Measurements from ENCODE around the gene TPPP3.

GRCh38 chr16:67423015-67423414 is 29.7 kb upstream of the TPPP3 start:
- TF ChIP-seq CTCF (IDR thresholded peaks at IDR 0.05) (no peak), POLR2A (IDR thresholded peaks at IDR 0.05; ENCODE audit: low read depth) (no peak), POLR2AphosphoS5 (IDR thresholded peaks at IDR 0.05) (no peak), EP300 (IDR thresholded peaks at IDR 0.05) (no peak)

Measured in esophagus muscularis mucosa (tissue), 4 donors.